Small intestine (tissue), 7 donors: ENCODE results near the gene TCF4. TPM values are rescaled to one million over a fixed set of nuclear protein-coding genes. Genes with fewer than 3 reads are reported as not detected.

Source experiments
- DNase-seq, 2 donors: peaks; one replicate each; pipeline versions ENCODE4 v3.0.0 to v3.0.0-alpha.2; 2013
- FAIRE-seq: peaks from 2 replicates; lab custom pipeline; 2012; peaks lifted over from hg19 to GRCh38; lab: Jason Lieb, UNC
- H3K27ac ChIP-seq, 3 donors: one replicate each; pipeline ENCODE4 v1.5.1; 2013; ENCODE audit warnings: low read length in 2 of 3, mild to moderate bottlenecking in 2 of 3, control low read depth in 1 of 3, inconsistent platforms in 1 of 3, low read depth in 1 of 3, moderate library complexity in 1 of 3
- H3K27me3 ChIP-seq, 3 donors: one replicate each; pipeline ENCODE4 v1.6.1; 2013; ENCODE audit warnings: low read length in 3 of 3, inconsistent platforms in 1 of 3; ENCODE audit not compliant: control insufficient read depth in 3 of 3, insufficient read depth in 3 of 3
- H3K36me3 ChIP-seq, 3 donors: one replicate each; pipeline ENCODE4 v1.6.1; 2013; ENCODE audit warnings: low read length in 3 of 3, inconsistent platforms in 1 of 3, low read depth in 1 of 3, mild to moderate bottlenecking in 1 of 3, moderate library complexity in 1 of 3; ENCODE audit not compliant: control insufficient read depth in 3 of 3, insufficient read depth in 2 of 3
- H3K4me1 ChIP-seq, 3 donors: one replicate each; pipeline ENCODE4 v1.6.1; 2013; ENCODE audit warnings: low read length in 2 of 3, inconsistent platforms in 1 of 3, low read depth in 1 of 3, mild to moderate bottlenecking in 1 of 3, moderate library complexity in 1 of 3; ENCODE audit not compliant: control insufficient read depth in 3 of 3, insufficient read depth in 2 of 3
- H3K4me3 ChIP-seq, 3 donors: one replicate each; pipeline ENCODE4 v1.5.1; 2013; ENCODE audit warnings: low read length in 3 of 3, control low read depth in 1 of 3, inconsistent platforms in 1 of 3, low read depth in 1 of 3, mild to moderate bottlenecking in 1 of 3, moderate library complexity in 1 of 3
- H3K9me3 ChIP-seq, 2 donors: one replicate each; pipeline ENCODE4 v1.6.1; 2013; ENCODE audit warnings: low read depth in 1 of 2, low read length in 1 of 2; ENCODE audit not compliant: control insufficient read depth in 2 of 2, insufficient read depth in 1 of 2
- WGBS, 3 donors: extraction: QIAGEN DNeasy Blood & Tissue Kit; methylation state at CpG; one replicate each; pipeline ENCODE4 v1.1.7; 2013; 5-methylcytosine and 5-hydroxymethylcytosine counted together
- polyA plus RNA-seq, 4 donors: library from polyadenylated mRNA; stranded (reverse) in 3 of 4; unstranded in 1 of 4; fragments of 200-250 nt in 3 of 4; fragments of 120-200 nt in 1 of 4; gene quantifications; one replicate each; pipeline versions ENCODE4 v1.2.1 to v1.2.3, GENCODE V29; 2013
- donor health status: healthy with polysubstance abuse.
- donor health status: control.
- donor health status: control.
- donor health status: Bipolar disorder and iron deficiency.
- donor health status: healthy.

The TCF4 gene
- polyA plus RNA-seq, 4 donors = 0.67 to 23.7 (median 11.5) TPM

- Histone ChIP-seq H3K4me3 (no peak overlapping the region), H3K9me3 (no peaks in the 10 kb centered on the region), H3K27ac (no peak overlapping the region), H3K27me3 (peaks cover 0 to 5% (median 0%) of the 10 kb centered on the region in 3 donors), H3K4me1 (peaks cover 0 to 5% (median 3%) of the 10 kb centered on the region in 3 donors), H3K36me3 (no peaks in the 10 kb centered on the region)
- no peak for FAIRE-seq
- peak in 1 of 2 donors; percentile 24 for DNase-seq
- WGBS, 3 donors = 18 to 36% (median 26%) methylated on average over 7 of the region's 7 CpGs
Measured at GRCh38 chr18:55405893-55406406, 182.0 kb downstream of the TCF4 start.

GRCh38 chr18:55405475-55405874, 182.5 kb downstream of the TCF4 start:
- WGBS, 3 donors = 59 to 84% (median 71%) methylated on average over 1 of the region's 1 CpG
- no peak overlapping the region for H3K4me3 ChIP-seq
- H3K36me3 ChIP-seq = no peaks in the 10 kb centered on the region
- DNase-seq = no peak
- FAIRE-seq = no peak
- H3K9me3 ChIP-seq = no peaks in the 10 kb centered on the region
- peaks cover 0 to 5% (median 3%) of the 10 kb centered on the region in 3 donors for H3K4me1 ChIP-seq
- H3K27me3 ChIP-seq = peaks cover 0 to 5% (median 0%) of the 10 kb centered on the region in 3 donors
- no peak overlapping the region for H3K27ac ChIP-seq

GRCh38 chr18:55404832-55405465, 183.0 kb downstream of the TCF4 start:
- Histone ChIP-seq H3K36me3 (no peaks in the 10 kb centered on the region), H3K4me1 (peaks cover 0 to 5% (median 3%) of the 10 kb centered on the region in 3 donors), H3K27me3 (peaks cover 0 to 5% (median 0%) of the 10 kb centered on the region in 3 donors), H3K9me3 (no peaks in the 10 kb centered on the region), H3K4me3 (no peak overlapping the region), H3K27ac (peak overlapping the region in 1 of 3 donors; percentile 54)
- DNase-seq (no peak), FAIRE-seq (no peak)
- 74 to 83% (median 80%) methylated on average over 8 of the region's 8 CpGs for WGBS, 3 donors

- Histone ChIP-seq H3K9me3 (no peaks in the 10 kb centered on the region), H3K36me3 (no peaks in the 10 kb centered on the region), H3K27ac (no peak overlapping the region), H3K27me3 (peaks cover 0 to 5% (median 0%) of the 10 kb centered on the region in 3 donors), H3K4me1 (peaks cover 0 to 5% (median 3%) of the 10 kb centered on the region in 3 donors), H3K4me3 (no peak overlapping the region)
- WGBS, 3 donors = 77 to 83% (median 80%) methylated on average over 5 of the region's 5 CpGs
- DNase-seq = no peak
- FAIRE-seq = no peak
Measured at GRCh38 chr18:55404136-55404830, 183.7 kb downstream of the TCF4 start.

GRCh38 chr18:55403421-55403949, 184.5 kb downstream of the TCF4 start:
- no peaks in the 10 kb centered on the region for H3K9me3 ChIP-seq
- peaks cover 0 to 5% (median 3%) of the 10 kb centered on the region in 3 donors for H3K4me1 ChIP-seq
- H3K27ac ChIP-seq = peak overlapping the region in 2 of 3 donors; percentile 58 to 74
- H3K27me3 ChIP-seq = peaks cover 0 to 5% (median 0%) of the 10 kb centered on the region in 3 donors
- DNase-seq (no peak), FAIRE-seq (no peak)
- WGBS, 3 donors = 59 to 77% (median 69%) methylated on average over 5 of the region's 5 CpGs
- no peak overlapping the region for H3K4me3 ChIP-seq
- H3K36me3 ChIP-seq = no peaks in the 10 kb centered on the region

GRCh38 chr18:55402731-55403405, 185.1 kb downstream of the TCF4 start:
- Histone ChIP-seq H3K9me3 (no peaks in the 10 kb centered on the region), H3K27ac (peak overlapping the region in 2 of 3 donors; percentile 58 to 74), H3K36me3 (no peaks in the 10 kb centered on the region), H3K4me1 (peaks cover 0 to 5% (median 3%) of the 10 kb centered on the region in 3 donors), H3K4me3 (no peak overlapping the region), H3K27me3 (peaks cover 0 to 5% (median 0%) of the 10 kb centered on the region in 3 donors)
- WGBS, 3 donors = 61 to 83% (median 76%) methylated on average over 10 of the region's 10 CpGs
- DNase-seq (no peak), FAIRE-seq (no peak)

- DNase-seq = peak in 1 of 2 donors; percentile 24
- Histone ChIP-seq H3K36me3 (no peaks in the 10 kb centered on the region), H3K27me3 (peaks cover 0 to 2% (median 0%) of the 10 kb centered on the region in 3 donors), H3K4me1 (peaks cover 0 to 6% (median 5%) of the 10 kb centered on the region in 3 donors), H3K9me3 (no peaks in the 10 kb centered on the region), H3K4me3 (peak overlapping the region in 1 of 3 donors; percentile 4), H3K27ac (peak overlapping the region in 2 of 3 donors; percentile 74 to 78)
- 31 to 49% (median 46%) methylated on average over 12 of the region's 12 CpGs for WGBS, 3 donors
- FAIRE-seq = no peak
Measured at GRCh38 chr18:55401638-55402191, 186.3 kb downstream of the TCF4 start.
